Astrocyte of the spinal cord (primary cell): ENCODE measurements around the gene CCDC30.

Experiments
- DNase-seq: peaks from one replicate; pipeline ENCODE4 v3.0.0; 2011; ENCODE audit warnings: low read depth, low spot score
- H3K4me3 ChIP-seq: 2 replicates; pipeline ENCODE4 v1.5.1; 2011; ENCODE audit warnings: low read depth, mild to moderate bottlenecking, low read length, moderate library complexity
- CTCF ChIP-seq: IDR thresholded peaks from 2 replicates; pipeline ENCODE4 v1.5.1; 2012; ENCODE audit warnings: low read depth, mild to moderate bottlenecking, low read length, inconsistent platforms
- in situ Hi-C: cut with HindIII; loops from 2 replicates; pipeline ENCODE4 v1.10.0; 2017; ENCODE audit warnings: low sequenced_read_pairs

The CCDC30 gene

GRCh38 chr1:42698081-42698813 is 235.2 kb downstream of the CCDC30 start:
- no peak for DNase-seq
- TF ChIP-seq CTCF: no peak
- H3K4me3 ChIP-seq: no peak overlapping the region
- in situ Hi-C loops: no loop called here

GRCh38 chr1:42700006-42700405 is 236.9 kb downstream of the CCDC30 start:
- no peak overlapping the region for H3K4me3 ChIP-seq
- DNase-seq: no peak
- no peak for TF ChIP-seq CTCF
- in situ Hi-C loops: no loop called here

- no peak for TF ChIP-seq CTCF
- in situ Hi-C loops: no loop called here
- no peak overlapping the region for H3K4me3 ChIP-seq
- DNase-seq: no peak
Measured at GRCh38 chr1:42703888-42704464, 240.9 kb downstream of the CCDC30 start.
